Duodenal mucosa (tissue), 2 donors: ENCODE measurements around the gene SDSL.

Source experiments
- H3K27ac ChIP-seq: one replicate; pipeline ENCODE4 v1.7.0; 2013; ENCODE audit warnings: low read depth, low read length
- H3K27me3 ChIP-seq, 2 donors: one replicate each; pipeline ENCODE4 v1.7.0; 2013; ENCODE audit warnings: low read length in 2 of 2, control low read depth in 1 of 2; ENCODE audit not compliant: insufficient read depth in 2 of 2, control insufficient read depth in 1 of 2
- H3K36me3 ChIP-seq, 2 donors: one replicate each; pipeline ENCODE4 v1.7.0; 2013; ENCODE audit warnings: low read length in 2 of 2, control low read depth in 1 of 2; ENCODE audit not compliant: insufficient read depth in 2 of 2, control insufficient read depth in 1 of 2
- H3K4me1 ChIP-seq, 2 donors: one replicate each; pipeline ENCODE4 v1.7.0; 2013; ENCODE audit warnings: low read length in 2 of 2, control low read depth in 1 of 2; ENCODE audit not compliant: insufficient read depth in 2 of 2, control insufficient read depth in 1 of 2
- H3K4me3 ChIP-seq, 2 donors: one replicate each; pipeline ENCODE4 v1.7.0; 2013; ENCODE audit warnings: low read length in 2 of 2, low read depth in 1 of 2
- H3K9ac ChIP-seq, 2 donors: one replicate each; pipeline ENCODE4 v1.7.0; 2013; ENCODE audit warnings: low read length in 2 of 2, low read depth in 1 of 2
- H3K9me3 ChIP-seq, 2 donors: one replicate each; pipeline ENCODE4 v1.7.0; 2013; ENCODE audit warnings: low read length in 2 of 2, control low read depth in 1 of 2; ENCODE audit not compliant: control insufficient read depth in 1 of 2

The SDSL gene

DNA sequence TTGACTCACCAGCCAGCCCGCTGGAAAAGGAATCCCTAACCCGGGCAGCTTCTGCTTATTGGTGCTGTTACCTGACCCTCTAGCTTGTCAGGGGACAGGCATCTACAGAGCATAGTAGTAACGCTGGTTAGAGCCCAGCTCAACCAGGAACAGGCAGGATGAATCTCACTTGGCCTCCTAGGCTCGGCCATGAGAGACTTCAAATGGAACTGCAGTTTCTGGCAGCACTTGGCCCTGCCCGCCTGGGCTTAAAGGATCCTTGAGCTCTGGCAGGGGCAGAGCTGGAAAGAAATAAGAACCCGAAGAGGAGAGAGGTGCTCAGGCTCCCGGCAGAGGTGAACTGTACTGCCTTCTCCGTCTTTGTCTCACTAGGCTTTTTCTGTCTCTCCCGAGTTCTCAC, 51.8 kb downstream of the SDSL start:
- Histone ChIP-seq H3K27me3 (peaks cover 82 to 89% of the 10 kb centered on the region in 2 donors), H3K9me3 (no peaks in the 10 kb centered on the region), H3K4me1 (no peaks in the 10 kb centered on the region), H3K4me3 (no peak overlapping the region), H3K36me3 (no peaks in the 10 kb centered on the region), H3K9ac (no peak overlapping the region), H3K27ac (no peak overlapping the region)

DNA sequence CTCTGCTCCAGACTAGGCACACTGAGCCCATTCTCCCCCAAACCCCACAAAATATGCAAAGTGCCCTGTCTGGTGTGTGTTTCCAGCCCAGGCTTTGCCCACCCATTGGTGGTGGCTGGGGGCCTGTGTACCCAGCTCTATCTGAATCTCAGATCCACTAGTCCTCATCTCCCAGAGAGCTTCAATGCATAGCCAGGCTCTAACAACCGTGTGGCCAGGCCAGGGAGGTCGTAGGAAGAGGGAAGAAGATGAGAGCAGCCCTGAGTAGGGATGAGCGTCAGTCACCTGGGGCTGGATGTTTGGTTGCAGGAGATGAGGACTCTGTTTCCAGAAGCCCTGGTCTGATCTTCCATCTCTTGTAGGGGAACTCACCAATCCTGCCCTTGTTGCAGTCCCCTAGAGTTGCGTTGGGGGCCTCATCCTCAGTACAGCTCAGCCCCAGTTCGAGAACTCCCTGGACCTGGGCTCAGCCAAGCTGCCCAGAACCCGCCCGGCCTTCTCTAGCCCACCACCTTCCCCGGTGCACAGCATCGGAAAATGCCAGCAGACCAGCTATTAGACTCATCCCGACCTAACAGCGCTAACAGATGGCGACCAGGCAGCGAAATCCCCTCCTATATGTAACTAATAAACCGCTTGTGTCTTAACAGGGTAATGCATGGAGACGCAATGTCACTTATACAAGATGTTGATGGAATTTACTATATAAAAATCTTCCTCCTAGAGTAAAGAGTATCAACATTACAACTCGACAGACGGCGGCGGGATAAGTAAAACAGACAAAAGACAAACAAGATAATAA, 52.7 kb downstream of the SDSL start:
- Histone ChIP-seq H3K4me1 (no peaks in the 10 kb centered on the region), H3K9me3 (no peaks in the 10 kb centered on the region), H3K4me3 (no peak overlapping the region), H3K9ac (no peak overlapping the region), H3K27me3 (peaks cover 81 to 89% of the 10 kb centered on the region in 2 donors), H3K27ac (no peak overlapping the region), H3K36me3 (no peaks in the 10 kb centered on the region)

DNA sequence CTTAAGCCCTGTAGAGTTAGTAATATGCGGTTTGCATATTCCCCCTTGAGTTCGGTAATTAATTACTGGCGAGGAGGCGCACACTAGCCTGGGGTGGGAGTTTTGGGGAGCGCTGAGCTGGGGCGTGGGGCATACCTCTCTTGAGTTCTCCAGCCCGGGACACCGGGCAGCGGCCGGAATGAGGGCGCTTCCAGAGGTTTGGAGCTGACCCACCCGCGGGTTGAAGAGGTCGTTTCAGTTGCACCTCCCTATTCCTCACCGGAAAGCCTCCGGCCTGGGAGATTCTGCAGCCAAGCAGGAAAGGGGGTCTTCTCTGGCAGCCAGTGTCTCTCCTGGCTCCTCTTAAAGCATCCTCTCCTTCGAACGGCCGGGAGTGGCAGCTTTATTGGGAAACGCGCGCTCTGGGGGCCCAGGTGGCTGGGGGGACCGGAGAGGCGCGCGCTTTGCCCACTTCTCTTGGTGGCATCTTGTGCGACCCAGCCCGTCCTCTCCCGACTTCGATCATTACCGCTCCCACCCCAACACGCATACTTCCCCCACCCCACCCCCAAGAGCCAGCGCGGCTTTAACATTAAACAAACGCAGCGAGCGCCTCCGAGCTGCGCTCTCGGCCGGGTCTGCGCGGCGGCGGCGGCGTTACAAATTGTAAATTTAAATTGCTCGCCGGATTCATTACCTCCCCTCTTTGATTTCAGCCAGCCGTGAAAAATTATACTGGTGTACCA, 53.4 kb downstream of the SDSL start:
- Histone ChIP-seq H3K27ac (no peak overlapping the region), H3K27me3 (peaks cover 79 to 89% of the 10 kb centered on the region in 2 donors), H3K9me3 (no peaks in the 10 kb centered on the region), H3K36me3 (no peaks in the 10 kb centered on the region), H3K9ac (no peak overlapping the region), H3K4me3 (no peak overlapping the region), H3K4me1 (no peaks in the 10 kb centered on the region)

DNA sequence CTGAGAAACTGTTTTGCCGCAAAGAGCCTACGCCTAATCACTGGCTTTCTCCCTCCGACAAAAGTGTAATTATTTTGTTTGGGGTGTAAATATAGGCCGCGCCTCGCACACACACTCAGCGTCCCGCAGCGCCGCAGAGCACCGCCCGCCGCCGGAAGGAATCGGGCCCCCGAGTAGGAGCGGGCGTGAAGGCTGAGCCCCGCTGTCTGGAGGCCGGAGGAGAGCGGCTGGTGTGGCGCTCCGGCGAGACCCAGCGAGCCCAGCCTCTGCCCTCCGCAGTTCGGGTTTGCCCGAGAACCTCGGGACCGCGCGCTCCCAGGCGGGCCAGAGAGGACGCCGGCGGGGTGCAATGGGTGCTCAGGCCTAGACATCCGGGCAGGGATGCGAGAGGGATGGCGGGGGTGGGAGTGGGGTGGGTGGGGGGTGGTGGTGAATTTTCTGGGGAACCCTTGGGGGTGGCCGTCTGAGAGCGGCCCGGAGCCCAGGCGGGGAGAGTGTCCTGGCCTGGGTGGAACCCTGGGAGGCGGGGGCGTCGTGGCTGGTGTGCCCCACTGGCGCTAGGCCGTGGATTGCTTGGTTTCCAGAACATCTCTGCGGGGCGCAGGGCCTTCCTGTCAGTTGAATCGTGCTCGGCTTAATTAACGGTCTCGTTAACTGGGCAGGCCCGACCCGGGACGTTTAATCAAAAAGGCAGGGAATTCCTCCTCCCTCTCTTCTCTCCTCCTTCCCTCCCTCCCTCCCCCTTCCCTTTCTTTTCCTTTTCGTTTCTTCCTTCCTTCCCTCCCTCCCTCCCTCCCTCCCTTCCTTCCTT, 54.2 kb downstream of the SDSL start:
- Histone ChIP-seq H3K36me3 (no peaks in the 10 kb centered on the region), H3K27ac (no peak overlapping the region), H3K4me3 (no peak overlapping the region), H3K9ac (no peak overlapping the region), H3K9me3 (no peaks in the 10 kb centered on the region), H3K4me1 (no peaks in the 10 kb centered on the region), H3K27me3 (peaks cover 78 to 85% of the 10 kb centered on the region in 2 donors)

DNA sequence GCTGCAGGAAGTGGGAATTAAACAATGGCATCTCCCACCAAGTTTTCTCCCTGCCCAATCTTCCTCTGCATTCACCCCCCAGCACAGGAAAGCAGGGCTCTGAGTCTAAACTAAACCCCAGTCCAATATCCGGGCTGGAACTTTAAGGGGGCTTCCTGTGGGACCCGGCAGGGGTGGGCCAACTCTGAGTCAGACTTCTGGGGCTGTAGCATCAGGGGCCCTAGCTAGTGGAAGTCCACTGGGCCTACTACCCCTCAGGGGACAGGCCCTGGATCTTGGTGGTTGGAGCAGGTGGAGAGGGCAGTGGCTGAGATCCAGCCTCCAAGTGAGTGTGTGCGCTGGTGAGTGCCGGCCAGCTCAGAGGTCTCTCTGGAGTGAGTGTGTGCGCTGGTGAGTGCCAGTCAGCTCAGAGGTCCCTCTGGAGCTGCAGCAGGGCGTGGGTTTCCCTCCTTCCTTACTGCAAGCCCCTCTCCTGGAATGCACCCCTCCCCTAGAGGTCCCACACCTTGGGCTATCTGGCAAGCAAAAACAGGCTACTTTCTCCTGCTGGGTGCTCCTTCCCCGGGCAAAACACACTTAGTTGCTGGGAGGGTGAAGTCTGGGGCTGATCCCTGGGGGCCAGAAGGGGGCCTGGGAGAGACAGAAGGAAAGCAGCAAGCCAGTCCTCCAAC, 55.1 kb downstream of the SDSL start:
- Histone ChIP-seq H3K4me3 (no peak overlapping the region), H3K27me3 (peaks cover 71 to 79% of the 10 kb centered on the region in 2 donors), H3K9ac (no peak overlapping the region), H3K4me1 (no peaks in the 10 kb centered on the region), H3K27ac (no peak overlapping the region), H3K36me3 (no peaks in the 10 kb centered on the region), H3K9me3 (no peaks in the 10 kb centered on the region)

DNA sequence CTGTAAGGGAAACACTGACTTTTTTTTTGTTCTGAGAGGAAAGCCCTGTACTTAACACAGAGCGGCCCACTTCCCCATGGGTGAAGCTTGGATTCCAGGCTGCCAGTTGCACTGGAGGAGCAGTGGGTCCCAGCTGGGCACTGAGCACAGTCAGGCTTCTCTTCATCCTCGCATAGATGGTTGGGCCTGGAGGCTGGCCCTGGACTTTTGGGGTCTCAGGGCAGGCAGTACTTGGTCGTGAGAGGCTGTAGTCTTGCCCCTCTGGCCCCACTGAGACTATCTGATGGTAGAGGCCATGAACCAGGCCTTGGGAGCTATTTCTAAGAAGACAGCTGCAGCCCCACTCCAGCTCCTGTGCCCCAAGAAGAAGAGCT, 55.6 kb downstream of the SDSL start:
- Histone ChIP-seq H3K36me3 (no peaks in the 10 kb centered on the region), H3K27ac (no peak overlapping the region), H3K27me3 (peaks cover 65 to 76% of the 10 kb centered on the region in 2 donors), H3K4me1 (no peaks in the 10 kb centered on the region), H3K4me3 (no peak overlapping the region), H3K9me3 (no peaks in the 10 kb centered on the region), H3K9ac (no peak overlapping the region)

DNA sequence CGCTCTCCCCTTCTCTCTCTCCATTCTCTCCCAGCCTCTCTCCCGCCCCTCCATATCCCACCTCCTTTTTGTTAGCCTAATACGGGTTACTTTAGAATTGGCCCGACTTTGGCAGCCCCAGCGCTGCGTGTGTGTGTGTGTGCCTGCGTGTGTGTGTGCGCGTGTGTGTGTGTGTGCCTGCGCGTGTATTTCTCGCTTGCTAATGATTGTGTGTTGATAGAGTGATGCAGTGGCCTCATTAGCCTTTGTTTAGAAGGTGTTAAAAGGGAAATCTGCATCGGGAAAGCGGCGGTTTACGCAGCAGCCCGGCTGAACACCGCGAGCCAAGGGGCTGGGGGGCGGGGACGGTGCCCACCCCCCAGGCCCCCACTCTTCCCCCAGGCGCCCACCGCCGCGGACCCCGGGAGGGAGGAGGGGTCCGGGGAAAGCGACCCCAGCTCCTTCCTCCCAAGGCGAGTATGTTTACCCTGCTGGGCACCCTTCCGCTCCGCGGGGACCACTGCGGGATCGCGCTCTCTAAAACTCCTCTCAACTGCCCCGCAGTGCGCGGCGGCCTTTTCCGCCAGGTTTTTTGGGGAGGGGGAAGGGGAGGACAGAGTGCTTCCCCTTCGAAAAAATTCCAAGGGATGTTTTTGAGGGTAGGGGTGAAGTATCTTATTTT, 56.3 kb downstream of the SDSL start:
- Histone ChIP-seq H3K9ac (no peak overlapping the region), H3K27ac (no peak overlapping the region), H3K4me1 (no peaks in the 10 kb centered on the region), H3K27me3 (peaks cover 59 to 70% of the 10 kb centered on the region in 2 donors), H3K36me3 (no peaks in the 10 kb centered on the region), H3K4me3 (no peak overlapping the region), H3K9me3 (no peaks in the 10 kb centered on the region)

DNA sequence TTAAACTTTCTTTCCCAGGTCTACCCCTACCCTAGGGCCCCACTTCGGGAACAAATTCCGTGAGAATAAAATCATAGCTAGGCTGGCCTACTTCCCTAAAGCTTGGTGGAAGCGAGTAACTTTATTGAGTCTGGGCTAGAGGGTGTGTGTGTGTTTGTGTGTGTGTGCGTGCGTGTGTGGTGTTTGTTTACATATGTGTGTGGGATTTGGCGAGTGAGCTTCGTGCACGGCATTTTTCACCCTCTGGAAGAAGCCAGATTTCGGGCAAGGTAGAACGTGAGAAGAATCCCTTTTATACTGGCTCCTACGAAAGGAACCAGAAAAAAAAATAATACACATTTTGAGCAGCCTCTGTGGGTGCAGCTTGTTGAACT, 57.0 kb downstream of the SDSL start:
- H3K27me3 ChIP-seq = peaks cover 52 to 66% of the 10 kb centered on the region in 2 donors
- no peak overlapping the region for H3K4me3 ChIP-seq
- no peak overlapping the region for H3K9ac ChIP-seq
- H3K9me3 ChIP-seq = no peaks in the 10 kb centered on the region
- no peaks in the 10 kb centered on the region for H3K4me1 ChIP-seq
- H3K27ac ChIP-seq = no peak overlapping the region
- H3K36me3 ChIP-seq = no peaks in the 10 kb centered on the region

DNA sequence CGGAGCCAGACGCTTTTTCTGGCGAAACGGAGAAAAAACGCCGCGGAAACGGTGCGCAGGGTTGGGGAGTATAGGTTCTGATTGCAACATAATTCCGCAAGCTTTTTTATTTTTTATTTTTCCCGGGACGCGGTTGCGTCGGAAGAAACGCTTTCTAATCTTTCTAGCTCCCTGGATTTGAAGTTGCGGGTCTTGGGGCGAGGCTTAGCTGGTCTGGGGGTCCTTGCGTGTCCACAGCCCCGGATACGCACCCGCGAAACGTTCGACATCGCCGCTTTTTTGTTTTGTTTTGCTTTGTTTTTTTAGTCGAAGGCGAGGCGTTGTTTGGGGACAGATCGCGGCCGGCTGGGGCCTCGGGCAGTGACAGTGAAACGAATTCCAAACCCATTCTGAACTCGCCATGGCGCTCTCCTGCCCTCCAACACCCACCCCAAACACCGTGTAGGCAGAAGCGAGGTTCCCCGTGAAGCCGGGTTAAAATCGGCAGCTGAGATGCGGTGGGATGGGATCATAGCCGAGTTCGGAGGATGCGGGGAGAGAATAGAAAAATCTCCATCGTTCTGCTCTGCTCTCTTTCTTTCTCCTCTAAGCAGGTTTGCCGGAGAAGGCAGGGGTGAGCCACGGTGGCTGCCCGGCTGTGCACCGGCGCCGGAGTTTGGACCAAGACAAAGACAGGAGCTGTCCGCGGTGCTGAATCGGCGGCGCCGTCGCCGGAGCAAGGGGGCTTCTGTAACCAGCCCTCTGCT, 57.6 kb downstream of the SDSL start:
- H3K27me3 ChIP-seq = peaks cover 48 to 62% of the 10 kb centered on the region in 2 donors
- H3K9ac ChIP-seq = no peak overlapping the region

More for the DNA sequence above, 57.6 kb downstream of the SDSL start:
- Histone ChIP-seq H3K36me3 (no peaks in the 10 kb centered on the region), H3K4me3 (no peak overlapping the region), H3K27ac (no peak overlapping the region), H3K4me1 (no peaks in the 10 kb centered on the region), H3K9me3 (no peaks in the 10 kb centered on the region)
